CD14-positive monocyte (primary cell): ENCODE data around the gene AMBRA1. TPM values are rescaled to one million over a fixed set of nuclear protein-coding genes. Genes with fewer than 3 reads are reported as not detected.

ENCODE experiments used
- DNase-seq, 3 donors: peaks; one replicate each; pipeline ENCODE4 v3.0.0-alpha.2; 2011 to 2022
- H2AFZ ChIP-seq: 2 replicates; pipeline ENCODE4 v1.6.0; 2012; ENCODE audit warnings: mild to moderate bottlenecking, low read depth, low read length, inconsistent platforms; ENCODE audit not compliant: insufficient read depth, poor library complexity, severe bottlenecking
- H3K27ac ChIP-seq, 2 donors: 1 replicate in 1 of 2; 2 replicates in 1 of 2; pipeline ENCODE4 v1.5.1; 2012 to 2013; ENCODE audit warnings: low read length in 2 of 2, control low read depth in 1 of 2, inconsistent platforms in 1 of 2, low read depth in 1 of 2, mild to moderate bottlenecking in 1 of 2
- H3K27me3 ChIP-seq, 2 donors: one replicate each; pipeline versions ENCODE4 v1.6.0 to v1.6.1; 2011 to 2013; ENCODE audit warnings: low read length in 2 of 2; ENCODE audit not compliant: control insufficient read depth in 2 of 2, insufficient read depth in 2 of 2
- H3K36me3 ChIP-seq, 2 donors: replicated peaks in 1 of 2; 1 replicate in 1 of 2; 2 replicates in 1 of 2; pipeline versions ENCODE4 v1.5.1 to v1.6.1; 2012 to 2013; ENCODE audit warnings: low read length in 2 of 2, control low read depth in 1 of 2, inconsistent platforms in 1 of 2, mild to moderate bottlenecking in 1 of 2; ENCODE audit not compliant: insufficient read depth in 2 of 2, control insufficient read depth in 1 of 2
- H3K4me1 ChIP-seq, 2 donors: 1 replicate in 1 of 2; 2 replicates in 1 of 2; pipeline versions ENCODE4 v1.5.1 to v1.6.1; 2012 to 2013; ENCODE audit warnings: low read length in 2 of 2, control low read depth in 1 of 2, inconsistent platforms in 1 of 2, mild to moderate bottlenecking in 1 of 2, moderate library complexity in 1 of 2; ENCODE audit not compliant: insufficient read depth in 2 of 2, control insufficient read depth in 1 of 2
- H3K4me2 ChIP-seq: replicated peaks from 2 replicates; pipeline ENCODE3; 2012; ENCODE audit warnings: low read length, moderate library complexity, mild to moderate bottlenecking; ENCODE audit not compliant: poor library complexity, severe bottlenecking; ENCODE audit errors: extremely low read depth
- H3K4me3 ChIP-seq, 3 experiments: fragments of 200-600 bp in 1 of 3; sonication (generic) in 1 of 3; replicated peaks in 1 of 3; 1 replicate in 2 of 3; 2 replicates in 1 of 3; pipeline ENCODE4 v1.5.1; 2011 to 2013; ENCODE audit warnings: low read length in 3 of 3, mild to moderate bottlenecking in 3 of 3, control low read depth in 2 of 3, low read depth in 2 of 3, inconsistent platforms in 1 of 3, moderate library complexity in 1 of 3
- H3K79me2 ChIP-seq: 2 replicates; pipeline ENCODE4 v1.6.0; 2012; ENCODE audit warnings: mild to moderate bottlenecking, control low read depth, inconsistent platforms, low read length, moderate library complexity; ENCODE audit not compliant: insufficient read depth
- H3K9ac ChIP-seq: 2 replicates; pipeline ENCODE4 v1.6.0; 2017; ENCODE audit warnings: low read length, mild to moderate bottlenecking; ENCODE audit not compliant: insufficient read depth, poor library complexity, severe bottlenecking
- H3K9me3 ChIP-seq, 2 donors: replicated peaks in 1 of 2; 1 replicate in 1 of 2; 2 replicates in 1 of 2; pipeline versions ENCODE4 v1.5.1 to v1.6.1; 2012 to 2013; ENCODE audit warnings: low read length in 2 of 2, control low read depth in 1 of 2; ENCODE audit not compliant: control insufficient read depth in 1 of 2, insufficient read depth in 1 of 2
- H4K20me1 ChIP-seq: 2 replicates; pipeline ENCODE4 v1.6.0; 2012; ENCODE audit warnings: mild to moderate bottlenecking, low read length, control low read depth, moderate library complexity; ENCODE audit not compliant: insufficient read depth
- H3K27ac Mint-ChIP-seq, 7 donors: one replicate each; pipeline ENCODE4 v1.8.0; 2020; ENCODE audit warnings: mild to moderate bottlenecking in 7 of 7, mixed read lengths in 7 of 7, moderate library complexity in 6 of 7, inconsistent platforms in 2 of 7
- H3K27me3 Mint-ChIP-seq, 3 donors: one replicate each; pipeline ENCODE4 v1.8.0; 2021 to 2022; ENCODE audit warnings: low read depth in 3 of 3, mild to moderate bottlenecking in 3 of 3, mixed read lengths in 3 of 3, moderate library complexity in 3 of 3, inconsistent platforms in 1 of 3
- H3K36me3 Mint-ChIP-seq, 2 donors: one replicate each; pipeline ENCODE4 v1.8.0; 2020; ENCODE audit warnings: mixed read lengths in 2 of 2, inconsistent platforms in 1 of 2, mild to moderate bottlenecking in 1 of 2
- H3K4me1 Mint-ChIP-seq: one replicate; pipeline ENCODE4 v1.8.0; 2020; ENCODE audit warnings: mild to moderate bottlenecking, mixed read lengths
- H3K4me3 Mint-ChIP-seq, 2 donors: one replicate each; pipeline ENCODE4 v1.8.0; 2020; ENCODE audit warnings: mild to moderate bottlenecking in 2 of 2, mixed read lengths in 2 of 2, moderate library complexity in 1 of 2
- H3K9me3 Mint-ChIP-seq, 7 donors: one replicate each; pipeline ENCODE4 v1.8.0; 2020 to 2022; ENCODE audit warnings: mixed read lengths in 7 of 7, mild to moderate bottlenecking in 6 of 7, moderate library complexity in 6 of 7, inconsistent platforms in 2 of 7
- WGBS: methylation state at CpG from one replicate; pipeline ENCODE4 v1.1.5; 2013; ENCODE audit warnings: missing lambda C conversion rate; ENCODE audit not compliant: insufficient coverage; 5-methylcytosine and 5-hydroxymethylcytosine counted together
- intact Hi-C, 2 donors: fragments of 100-400 bp; cut with micrococcal nuclease; formaldehyde crosslinking; loops; one replicate each; pipeline versions ENCODE4 v1.15.0 to v1.15.1; 2023
- polyA plus RNA-seq, 3 donors: library from polyadenylated mRNA; depleted of rRNA in 1 of 3; unstranded in 2 of 3; stranded (reverse) in 1 of 3; fragments of 300-500 nt in 2 of 3; fragments of >200 nt in 1 of 3; fragmentation: Illumina TruSeq in 2 of 3; gene quantifications; 1 replicate in 2 of 3; 2 replicates in 1 of 3; pipeline ENCODE4 v1.2.3, GENCODE V29; 2012 to 2021
- TF ChIP-seq, protein P1 (sequence below): fragments of 200-600 bp; IDR thresholded peaks from one replicate; pipeline ENCODE4 v1.8.0; 2022; ENCODE audit warnings: antibody characterized with exemption, mild to moderate bottlenecking

The AMBRA1 gene
- polyA plus RNA-seq, 3 donors: 2.1 to 6.1 (median 3.8) TPM

DNA sequence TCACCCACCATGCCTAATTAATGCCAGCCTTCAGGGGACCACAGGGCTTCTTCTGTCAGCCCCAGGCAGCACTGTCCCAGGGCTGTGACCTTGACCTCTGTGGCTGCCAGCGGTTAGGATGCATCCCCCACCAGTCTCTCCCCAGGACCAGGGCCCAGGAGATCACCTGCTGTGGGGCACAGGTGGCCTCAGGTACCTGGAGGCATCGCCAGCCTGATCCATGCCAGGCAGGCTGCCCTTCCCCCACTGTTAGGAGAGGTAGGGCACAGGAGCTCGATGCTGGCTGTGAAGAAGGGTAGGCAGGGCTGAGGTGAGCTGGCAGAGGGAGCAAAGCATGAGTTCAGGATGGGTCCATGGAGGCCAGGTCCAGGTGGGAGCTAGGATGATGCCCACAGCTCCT, 229.0 kb downstream of the AMBRA1 start:
- no peak overlapping the region for H3K4me2 ChIP-seq
- H3K36me3 ChIP-seq: peaks cover 48 to 60% of the 10 kb centered on the region in 2 donors
- H3K4me1 Mint-ChIP-seq: peaks cover 53% of the 10 kb centered on the region
- intact Hi-C loops: loop anchor here in 1 of 2 donors (5.0 kb wide), 1 partner anchor 173 kb away; no protein-coding TSS in a partner anchor
- 95% methylated on average over 2 of the region's 3 CpGs for WGBS
- H3K9me3 ChIP-seq: no peaks in the 10 kb centered on the region
- H3K9me3 Mint-ChIP-seq: no peaks in the 10 kb centered on the region
- no peak overlapping the region for H2AFZ ChIP-seq
- H3K27ac ChIP-seq: peak overlapping the region in 1 of 2 donors; percentile 95
- TF ChIP-seq, protein P1, sequence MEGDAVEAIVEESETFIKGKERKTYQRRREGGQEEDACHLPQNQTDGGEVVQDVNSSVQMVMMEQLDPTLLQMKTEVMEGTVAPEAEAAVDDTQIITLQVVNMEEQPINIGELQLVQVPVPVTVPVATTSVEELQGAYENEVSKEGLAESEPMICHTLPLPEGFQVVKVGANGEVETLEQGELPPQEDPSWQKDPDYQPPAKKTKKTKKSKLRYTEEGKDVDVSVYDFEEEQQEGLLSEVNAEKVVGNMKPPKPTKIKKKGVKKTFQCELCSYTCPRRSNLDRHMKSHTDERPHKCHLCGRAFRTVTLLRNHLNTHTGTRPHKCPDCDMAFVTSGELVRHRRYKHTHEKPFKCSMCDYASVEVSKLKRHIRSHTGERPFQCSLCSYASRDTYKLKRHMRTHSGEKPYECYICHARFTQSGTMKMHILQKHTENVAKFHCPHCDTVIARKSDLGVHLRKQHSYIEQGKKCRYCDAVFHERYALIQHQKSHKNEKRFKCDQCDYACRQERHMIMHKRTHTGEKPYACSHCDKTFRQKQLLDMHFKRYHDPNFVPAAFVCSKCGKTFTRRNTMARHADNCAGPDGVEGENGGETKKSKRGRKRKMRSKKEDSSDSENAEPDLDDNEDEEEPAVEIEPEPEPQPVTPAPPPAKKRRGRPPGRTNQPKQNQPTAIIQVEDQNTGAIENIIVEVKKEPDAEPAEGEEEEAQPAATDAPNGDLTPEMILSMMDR: no peak
- H3K27me3 ChIP-seq: no peaks in the 10 kb centered on the region
- no peak overlapping the region for H3K4me3 Mint-ChIP-seq
- H3K27ac Mint-ChIP-seq: peak overlapping the region; percentile 78 to 98 (median 95)
- H3K27me3 Mint-ChIP-seq: peaks cover 1 to 5% (median 3%) of the 10 kb centered on the region in 3 donors
- peaks cover 45 to 65% of the 10 kb centered on the region in 2 donors for H3K4me1 ChIP-seq
- no peak overlapping the region for H3K4me3 ChIP-seq
- no peak for DNase-seq
- H3K9ac ChIP-seq: no peak overlapping the region
- peaks cover 98% of the 10 kb centered on the region for H3K79me2 ChIP-seq
- H3K36me3 Mint-ChIP-seq: peaks cover 33 to 63% of the 10 kb centered on the region in 2 donors
- peaks cover 99% of the 10 kb centered on the region for H4K20me1 ChIP-seq

DNA sequence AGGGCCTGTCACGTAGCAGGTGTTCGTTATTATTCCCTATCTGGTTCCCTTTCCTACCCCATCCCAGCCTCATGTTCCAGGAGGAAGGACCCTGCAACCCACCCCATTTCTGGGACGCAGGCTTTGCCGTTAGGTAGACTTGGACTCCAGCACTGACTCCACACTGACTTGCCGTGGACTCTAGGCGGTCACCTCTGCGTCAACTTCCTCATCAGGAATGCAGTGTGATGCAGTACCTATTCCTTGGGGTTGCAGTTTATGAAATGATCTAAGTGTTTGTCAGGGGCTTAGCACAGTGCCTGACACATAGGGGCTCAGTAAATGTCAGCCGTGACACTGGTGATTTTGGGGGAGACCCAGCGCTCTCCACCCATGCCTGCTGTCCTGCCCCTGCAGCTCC, 229.8 kb downstream of the AMBRA1 start:
- peaks cover 27 to 56% of the 10 kb centered on the region in 2 donors for H3K36me3 Mint-ChIP-seq
- H4K20me1 ChIP-seq: peaks cover 97% of the 10 kb centered on the region
- TF ChIP-seq, protein P1: no peak
- H3K79me2 ChIP-seq: peaks cover 98% of the 10 kb centered on the region
- H3K9me3 ChIP-seq: no peaks in the 10 kb centered on the region
- intact Hi-C loops: no loop called here
- H3K4me1 ChIP-seq: peaks cover 45 to 70% of the 10 kb centered on the region in 2 donors
- H3K9me3 Mint-ChIP-seq: no peaks in the 10 kb centered on the region
- no peaks in the 10 kb centered on the region for H3K27me3 ChIP-seq
- H3K4me3 ChIP-seq: no peak overlapping the region
- WGBS: 94% methylated on average over 3 of the region's 9 CpGs
- no peak for DNase-seq
- no peak overlapping the region for H3K4me2 ChIP-seq
- H3K27ac Mint-ChIP-seq: peak overlapping the region; percentile 92 to 98 (median 96)
- H3K27ac ChIP-seq: peak overlapping the region; percentile 79 to 95
- H3K27me3 Mint-ChIP-seq: peaks cover 1 to 5% (median 3%) of the 10 kb centered on the region in 3 donors
- no peak overlapping the region for H3K4me3 Mint-ChIP-seq
- peak overlapping the region; percentile 64 for H3K9ac ChIP-seq
- H3K4me1 Mint-ChIP-seq: peaks cover 53% of the 10 kb centered on the region
- peaks cover 41 to 52% of the 10 kb centered on the region in 2 donors for H3K36me3 ChIP-seq
- no peak overlapping the region for H2AFZ ChIP-seq
